DOHH2 (cell line): ENCODE data around the gene DAPK2.

Experiments used
- H3F3A ChIP-seq: fragments of 200-600 bp; sonication (generic), shearing (Covaris generic); 2 replicates; pipeline ENCODE4 v1.6.0; 2016; ENCODE audit warnings: antibody characterized with exemption, mild to moderate bottlenecking; ENCODE audit not compliant: control insufficient read depth, insufficient read depth
- H3K27ac ChIP-seq: fragments of 200-600 bp; sonication (generic); 2 replicates; pipeline ENCODE4 v1.5.1; 2014; ENCODE audit warnings: low read depth, mild to moderate bottlenecking, low read length, moderate library complexity
- H3K27me3 ChIP-seq: fragments of 200-600 bp; sonication (generic); 2 replicates; pipeline ENCODE4 v1.6.1; 2014; ENCODE audit warnings: mild to moderate bottlenecking, low read length, mixed read lengths; ENCODE audit not compliant: control insufficient read depth
- H3K36me3 ChIP-seq: fragments of 200-600 bp; sonication (generic); 2 replicates; pipeline ENCODE4 v1.6.1; 2014; ENCODE audit warnings: mild to moderate bottlenecking, low read length, moderate library complexity, mixed read lengths; ENCODE audit not compliant: control insufficient read depth
- H3K4me1 ChIP-seq: fragments of 200-600 bp; sonication (generic); 2 replicates; pipeline ENCODE4 v1.6.1; 2014; ENCODE audit warnings: mild to moderate bottlenecking, low read length, mixed read lengths; ENCODE audit not compliant: control insufficient read depth
- H3K4me2 ChIP-seq: fragments of 200-600 bp; sonication (generic); 2 replicates; pipeline ENCODE4 v1.6.0; 2014; ENCODE audit warnings: mild to moderate bottlenecking, low read length, moderate library complexity
- H3K4me3 ChIP-seq: fragments of 200-600 bp; sonication (generic); 2 replicates; pipeline ENCODE4 v1.5.1; 2014; ENCODE audit warnings: mild to moderate bottlenecking, low read length, mixed read lengths
- H3K79me2 ChIP-seq: fragments of 200-600 bp; sonication (generic); 2 replicates; pipeline ENCODE4 v1.6.1; 2014; ENCODE audit warnings: mild to moderate bottlenecking, low read length, mixed read lengths; ENCODE audit not compliant: control insufficient read depth
- H3K9me2 ChIP-seq: fragments of 200-600 bp; sonication (generic); replicated peaks from 2 replicates; pipeline ENCODE4 v1.6.1; 2014; ENCODE audit warnings: mild to moderate bottlenecking, low read length, mixed read lengths; ENCODE audit not compliant: control insufficient read depth
- H3K9me3 ChIP-seq: fragments of 200-600 bp; sonication (generic); 2 replicates; pipeline ENCODE4 v1.6.1; 2014; ENCODE audit warnings: antibody characterized with exemption, low read length, mixed read lengths; ENCODE audit not compliant: control insufficient read depth, insufficient read depth
- H4K20me1 ChIP-seq: fragments of 200-600 bp; sonication (generic); 2 replicates; pipeline ENCODE4 v1.6.0; 2014; ENCODE audit warnings: low read depth, mild to moderate bottlenecking, antibody characterized with exemption, low read length, moderate library complexity; ENCODE audit not compliant: control insufficient read depth, insufficient read depth
- EZH2phosphoT487 ChIP-seq: fragments of 200-600 bp; sonication (generic); IDR thresholded peaks from 2 replicates; pipeline ENCODE4 v1.6.1; 2017; ENCODE audit warnings: borderline replicate concordance, mild to moderate bottlenecking, antibody characterized with exemption, low read length, moderate library complexity, mixed read lengths
- TF ChIP-seq, protein P1 (sequence below): fragments of 200-600 bp; sonication (generic); IDR thresholded peaks from one replicate; pipeline ENCODE4 v1.5.1; 2014; ENCODE audit warnings: antibody characterized with exemption, mild to moderate bottlenecking, low read depth, low read length; ENCODE audit not compliant: poor library complexity, severe bottlenecking

DAPK2 gene

DNA sequence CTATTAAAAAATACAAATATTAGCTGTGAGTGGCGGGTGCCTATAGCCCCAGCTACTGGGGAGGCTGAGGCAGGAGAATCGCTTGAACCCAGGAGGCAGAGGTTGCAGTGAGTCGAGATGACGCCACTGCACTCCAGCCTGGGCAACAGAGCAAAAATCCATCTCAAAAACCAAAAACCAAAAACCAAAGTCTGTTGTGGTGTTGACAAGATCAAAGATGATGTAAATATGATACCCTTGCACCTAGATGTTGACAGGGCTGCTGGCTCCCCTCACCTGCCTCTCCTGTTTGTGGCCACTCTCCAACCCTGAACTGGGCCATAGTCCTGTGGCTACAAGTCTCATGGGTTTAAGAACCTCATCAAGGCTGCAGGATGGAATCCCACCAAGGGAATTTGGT lies 16.2 kb downstream of the DAPK2 start:
- H3K4me2 ChIP-seq = no peak overlapping the region
- H3K9me3 ChIP-seq = no peaks in the 10 kb centered on the region
- no peaks in the 10 kb centered on the region for H3K9me2 ChIP-seq
- no peak overlapping the region for H3K4me3 ChIP-seq
- no peaks in the 10 kb centered on the region for H3K79me2 ChIP-seq
- no peaks in the 10 kb centered on the region for H3F3A ChIP-seq
- no peaks in the 10 kb centered on the region for H4K20me1 ChIP-seq
- H3K27me3 ChIP-seq = no peaks in the 10 kb centered on the region; the same call in 1 of the 2 replicates
- no peak overlapping the region for H3K27ac ChIP-seq
- H3K4me1 ChIP-seq = peaks cover 3% of the 10 kb centered on the region; the same call in 1 of the 2 replicates
- H3K36me3 ChIP-seq = no peaks in the 10 kb centered on the region
- TF ChIP-seq, protein P1, sequence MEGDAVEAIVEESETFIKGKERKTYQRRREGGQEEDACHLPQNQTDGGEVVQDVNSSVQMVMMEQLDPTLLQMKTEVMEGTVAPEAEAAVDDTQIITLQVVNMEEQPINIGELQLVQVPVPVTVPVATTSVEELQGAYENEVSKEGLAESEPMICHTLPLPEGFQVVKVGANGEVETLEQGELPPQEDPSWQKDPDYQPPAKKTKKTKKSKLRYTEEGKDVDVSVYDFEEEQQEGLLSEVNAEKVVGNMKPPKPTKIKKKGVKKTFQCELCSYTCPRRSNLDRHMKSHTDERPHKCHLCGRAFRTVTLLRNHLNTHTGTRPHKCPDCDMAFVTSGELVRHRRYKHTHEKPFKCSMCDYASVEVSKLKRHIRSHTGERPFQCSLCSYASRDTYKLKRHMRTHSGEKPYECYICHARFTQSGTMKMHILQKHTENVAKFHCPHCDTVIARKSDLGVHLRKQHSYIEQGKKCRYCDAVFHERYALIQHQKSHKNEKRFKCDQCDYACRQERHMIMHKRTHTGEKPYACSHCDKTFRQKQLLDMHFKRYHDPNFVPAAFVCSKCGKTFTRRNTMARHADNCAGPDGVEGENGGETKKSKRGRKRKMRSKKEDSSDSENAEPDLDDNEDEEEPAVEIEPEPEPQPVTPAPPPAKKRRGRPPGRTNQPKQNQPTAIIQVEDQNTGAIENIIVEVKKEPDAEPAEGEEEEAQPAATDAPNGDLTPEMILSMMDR = no peak
- TF ChIP-seq EZH2phosphoT487 = no peak

DNA sequence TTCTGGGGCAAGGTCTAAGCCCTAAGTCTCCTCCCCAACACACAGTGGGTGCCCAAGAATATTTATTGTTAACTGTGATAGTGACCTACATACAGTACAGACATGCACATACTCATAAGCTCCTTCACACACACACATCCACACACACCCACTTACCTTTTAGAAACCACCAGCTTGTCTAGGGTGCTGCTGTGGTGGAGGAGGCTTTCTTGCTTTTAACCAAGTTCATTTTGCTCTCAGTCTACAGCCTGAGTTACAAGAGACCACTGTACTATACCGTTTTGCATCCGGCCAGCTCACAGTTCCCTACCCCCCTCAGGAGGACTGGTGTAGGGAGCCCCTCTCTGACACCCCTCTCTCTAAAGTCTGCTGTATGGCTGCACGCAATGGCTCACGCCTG lies 16.7 kb downstream of the DAPK2 start:
- Histone ChIP-seq H3K27ac (no peak overlapping the region), H3K9me2 (no peaks in the 10 kb centered on the region), H3K4me1 (peaks cover 3% of the 10 kb centered on the region; the same call in 1 of the 2 replicates), H3K4me3 (no peak overlapping the region), H3K27me3 (no peaks in the 10 kb centered on the region; the same call in 1 of the 2 replicates), H3K79me2 (no peaks in the 10 kb centered on the region), H4K20me1 (no peaks in the 10 kb centered on the region), H3F3A (no peaks in the 10 kb centered on the region), H3K9me3 (no peaks in the 10 kb centered on the region), H3K36me3 (no peaks in the 10 kb centered on the region), H3K4me2 (no peak overlapping the region)
- TF ChIP-seq, protein P1 = no peak
- no peak for TF ChIP-seq EZH2phosphoT487

GRCh38 chr15:64029110-64029509 lies 17.2 kb downstream of the DAPK2 start:
- Histone ChIP-seq H4K20me1 (no peaks in the 10 kb centered on the region), H3K4me1 (peaks cover under 1% of the 10 kb centered on the region; the same call in 1 of the 2 replicates), H3K9me2 (no peaks in the 10 kb centered on the region), H3K4me2 (no peak overlapping the region), H3F3A (no peaks in the 10 kb centered on the region), H3K27me3 (no peaks in the 10 kb centered on the region; the same call in 1 of the 2 replicates), H3K4me3 (no peak overlapping the region), H3K79me2 (no peaks in the 10 kb centered on the region), H3K9me3 (no peaks in the 10 kb centered on the region), H3K27ac (no peak overlapping the region), H3K36me3 (no peaks in the 10 kb centered on the region)
- TF ChIP-seq EZH2phosphoT487 = no peak
- TF ChIP-seq, protein P1 = no peak

- Histone ChIP-seq H3K4me1 (no peaks in the 10 kb centered on the region), H3K4me2 (no peak overlapping the region), H3F3A (no peaks in the 10 kb centered on the region), H3K9me3 (no peaks in the 10 kb centered on the region), H3K27me3 (no peaks in the 10 kb centered on the region; the same call in 1 of the 2 replicates), H3K4me3 (no peak overlapping the region), H3K36me3 (no peaks in the 10 kb centered on the region), H3K79me2 (no peaks in the 10 kb centered on the region), H3K9me2 (no peaks in the 10 kb centered on the region), H4K20me1 (no peaks in the 10 kb centered on the region), H3K27ac (no peak overlapping the region)
- TF ChIP-seq, protein P1 = no peak
- TF ChIP-seq EZH2phosphoT487 = no peak
These were observed 19.7 kb downstream of the DAPK2 start for GRCh38 chr15:64026591-64026990.
